HL-60 (cell line): Measurements from ENCODE around the gene ZSCAN5B.

ENCODE experiments used
- DNase-seq, 2 experiments: peaks; one replicate each; pipeline ENCODE4 v3.0.0-alpha.2; 2010 to 2020; ENCODE audit warnings: low read depth in 1 of 2, low spot score in 1 of 2
- H3K27ac ChIP-seq: fragments of 250-450 bp; sonication (Bioruptor Pico); replicated peaks from 2 replicates; pipeline ENCODE4 v1.5.1; 2020; ENCODE audit warnings: mild to moderate bottlenecking, moderate library complexity
- H3K27me3 ChIP-seq: fragments of 250-450 bp; sonication (Bioruptor Pico); 2 replicates; pipeline ENCODE4 v1.5.1; 2021; ENCODE audit warnings: mild to moderate bottlenecking, moderate library complexity; ENCODE audit not compliant: insufficient read depth, poor library complexity, severe bottlenecking
- H3K4me3 ChIP-seq: replicated peaks from 2 replicates; pipeline ENCODE4 v1.5.1; 2011; ENCODE audit warnings: mild to moderate bottlenecking, control low read depth, low read length; ENCODE audit not compliant: insufficient read depth
- CTCF ChIP-seq: IDR thresholded peaks from one replicate; pipeline ENCODE4 v1.5.1; 2011; ENCODE audit warnings: low read length, control low read depth, inconsistent platforms; ENCODE audit not compliant: insufficient read depth
- GABPA ChIP-seq: IDR thresholded peaks from 2 replicates; pipeline ENCODE4 v1.6.1; 2012; ENCODE audit warnings: low read depth
- POLR2AphosphoS5 ChIP-seq: IDR thresholded peaks from 2 replicates; pipeline ENCODE4 v1.6.1; 2012; ENCODE audit warnings: low read depth
- REST ChIP-seq: IDR thresholded peaks from 2 replicates; pipeline ENCODE4 v1.6.1; 2012; ENCODE audit warnings: low read depth; ENCODE audit not compliant: insufficient replicate concordance
- SPI1 ChIP-seq: IDR thresholded peaks from 2 replicates; pipeline ENCODE4 v1.6.1; 2012; ENCODE audit warnings: low read depth, mild to moderate bottlenecking, borderline replicate concordance

The ZSCAN5B gene

GRCh38 chr19:56153507-56153906 is 44.1 kb downstream of the ZSCAN5B start:
- no peak overlapping the region for H3K27ac ChIP-seq
- no peak for DNase-seq
- TF ChIP-seq SPI1: no peak
- no peak for TF ChIP-seq POLR2AphosphoS5
- TF ChIP-seq GABPA: no peak
- no peak for TF ChIP-seq CTCF
- no peak for TF ChIP-seq REST
- no peak overlapping the region for H3K4me3 ChIP-seq
- H3K27me3 ChIP-seq: no peaks in the 10 kb centered on the region

- no peak for DNase-seq
- no peaks in the 10 kb centered on the region for H3K27me3 ChIP-seq
- TF ChIP-seq REST (no peak), CTCF (no peak), SPI1 (no peak), GABPA (no peak), POLR2AphosphoS5 (no peak)
- H3K27ac ChIP-seq: no peak overlapping the region
- no peak overlapping the region for H3K4me3 ChIP-seq
These were observed 44.9 kb downstream of the ZSCAN5B start for GRCh38 chr19:56152644-56153043.

- no peak for DNase-seq
- TF ChIP-seq POLR2AphosphoS5 (no peak), GABPA (no peak), REST (no peak), CTCF (no peak), SPI1 (no peak)
These were observed 47.2 kb downstream of the ZSCAN5B start for GRCh38 chr19:56150358-56150757.

More at GRCh38 chr19:56150358-56150757, 47.2 kb downstream of the ZSCAN5B start:
- Histone ChIP-seq H3K27me3 (no peaks in the 10 kb centered on the region), H3K4me3 (no peak overlapping the region), H3K27ac (no peak overlapping the region)
